CD4-positive, alpha-beta T cell treated with Interleukin-4 for 1 hour (primary cell): Measurements from ENCODE around the gene KISS1.
A peak's percentile ranks its signal among the peaks of the same experiment; 100 is the strongest.

Experiments
- DNase-seq, 2 donors: peaks; one replicate each; pipeline ENCODE4 v3.0.0-alpha.2; 2020 to 2022

KISS1 gene

GRCh38 chr1:204153667-204154066 is 42.6 kb downstream of the KISS1 start:
- DNase-seq, result no peak

GRCh38 chr1:204152310-204153044 is 43.8 kb downstream of the KISS1 start:
- no peak for DNase-seq

GRCh38 chr1:204151552-204152309 is 44.6 kb downstream of the KISS1 start, which contains the start of gene ETNK2:
TSS of gene ETNK2 (minus strand) at chr1:204152044. CDS start at chr1:204151852, 192 bp downstream.
- peak; percentile 54 to 66 for DNase-seq

- no peak for DNase-seq
Observed at GRCh38 chr1:204150702-204151551, 45.4 kb downstream of the KISS1 start.

GRCh38 chr1:204149635-204150565 is 46.4 kb downstream of the KISS1 start:
- no peak for DNase-seq

GRCh38 chr1:204149107-204149506 is 47.2 kb downstream of the KISS1 start:
- no peak for DNase-seq

- DNase-seq, result no peak
Observed at GRCh38 chr1:204147406-204148383, 48.6 kb downstream of the KISS1 start.

- DNase-seq, result no peak
Observed at GRCh38 chr1:204146965-204147364, 49.3 kb downstream of the KISS1 start.

GRCh38 chr1:204146309-204146708 is 50.0 kb downstream of the KISS1 start:
- no peak for DNase-seq

- no peak for DNase-seq
Observed at GRCh38 chr1:204145033-204145504, 51.2 kb downstream of the KISS1 start.

- no peak for DNase-seq
Observed at GRCh38 chr1:204143276-204144041, 52.8 kb downstream of the KISS1 start.

GRCh38 chr1:204142032-204142974 is 54.0 kb downstream of the KISS1 start:
- DNase-seq, result no peak

GRCh38 chr1:204141131-204141530 is 55.2 kb downstream of the KISS1 start:
- DNase-seq, result no peak
